Gastrocnemius medialis (tissue), 4 donors: ENCODE measurements around the gene SERPINB1. TPM values are rescaled to one million over a fixed set of nuclear protein-coding genes. Genes with fewer than 3 reads are reported as not detected.
A peak's percentile ranks its signal among the peaks of the same experiment; 100 is the strongest.
"Not testable (repeated sequence)": the region's sequence is repeated elsewhere in the genome, so short reads cannot be mapped to it uniquely, and the experiment has no call there.

Experiments
- ATAC-seq, 2 donors: fragments of 150-250 bp; one replicate each; pipeline ENCODE4 v1.9.1; 2016
- DNase-seq, 2 donors: peaks; one replicate each; pipeline ENCODE4 v3.0.0-alpha.2; 2019
- H3K27ac ChIP-seq, 4 donors: fragments of 200-600 bp; sonication (generic); 1 replicate in 1 of 4; 2 replicates in 3 of 4; pipeline ENCODE4 v1.5.1; 2016 to 2018; ENCODE audit warnings: mild to moderate bottlenecking in 2 of 4, moderate library complexity in 1 of 4
- H3K27me3 ChIP-seq, 3 donors: fragments of 200-600 bp; sonication (generic) in 2 of 3; 1 replicate in 1 of 3; 2 replicates in 2 of 3; pipeline versions ENCODE4 v1.5.1 to v1.6.0; 2016 to 2019; ENCODE audit warnings: mild to moderate bottlenecking in 1 of 3, moderate library complexity in 1 of 3
- H3K36me3 ChIP-seq, 2 donors: fragments of 200-600 bp; sonication (generic) in 1 of 2; one replicate each; pipeline ENCODE4 v1.5.1; 2017 to 2018
- H3K4me1 ChIP-seq, 2 donors: fragments of 200-600 bp; sonication (generic) in 1 of 2; one replicate each; pipeline ENCODE4 v1.5.1; 2016 to 2017; ENCODE audit warnings: mild to moderate bottlenecking in 2 of 2
- H3K4me3 ChIP-seq, 4 donors: fragments of 200-600 bp; sonication (generic) in 3 of 4; 1 replicate in 1 of 4; 2 replicates in 3 of 4; pipeline ENCODE4 v1.5.1; 2016 to 2019; ENCODE audit warnings: mild to moderate bottlenecking in 2 of 4
- H3K9me3 ChIP-seq, 3 donors: fragments of 200-600 bp; sonication (generic) in 2 of 3; 1 replicate in 1 of 3; 2 replicates in 2 of 3; pipeline ENCODE4 v1.5.1; 2016 to 2019
- CTCF ChIP-seq, 5 experiments: fragments of 450-650 bp in 3 of 5; fragments of 200-600 bp in 2 of 5; sonication (generic) in 2 of 5; IDR thresholded peaks in 4 of 5; conservative IDR thresholded peaks in 1 of 5; 1 replicate in 4 of 5; 2 replicates in 1 of 5; pipeline ENCODE4 v1.5.1; 2016 to 2019; ENCODE audit warnings: antibody characterized with exemption in 5 of 5, mild to moderate bottlenecking in 3 of 5, moderate library complexity in 3 of 5
- POLR2A ChIP-seq, 2 donors: fragments of 450-650 bp; IDR thresholded peaks; one replicate each; pipeline ENCODE4 v1.6.1; 2017; ENCODE audit warnings: antibody characterized with exemption in 2 of 2, mild to moderate bottlenecking in 2 of 2, moderate library complexity in 2 of 2
- in situ Hi-C, 4 donors: fragments of 200-750 bp; cut with MboI; loops; one replicate each; pipeline versions ENCODE4 v1.15.0 to v1.8.0; 2017; ENCODE audit warnings: low sequenced_read_pairs in 4 of 4
- intact Hi-C: fragments of 100-400 bp; cut with DNase I; formaldehyde crosslinking; loops from one replicate; pipeline ENCODE4 v1.15.1; 2023; ENCODE audit warnings: low total_unique reads
- total RNA-seq, 4 donors: library from RNA; depleted of rRNA; stranded (reverse); fragments of >200 nt; gene quantifications; one replicate each; pipeline versions ENCODE4 v1.1.0 to v1.2.3, GENCODE V29; 2016

Gene SERPINB1
- total RNA-seq, 4 donors from 2014 or later, result 14.0 to 29.9 (median 24.9) TPM

DNA sequence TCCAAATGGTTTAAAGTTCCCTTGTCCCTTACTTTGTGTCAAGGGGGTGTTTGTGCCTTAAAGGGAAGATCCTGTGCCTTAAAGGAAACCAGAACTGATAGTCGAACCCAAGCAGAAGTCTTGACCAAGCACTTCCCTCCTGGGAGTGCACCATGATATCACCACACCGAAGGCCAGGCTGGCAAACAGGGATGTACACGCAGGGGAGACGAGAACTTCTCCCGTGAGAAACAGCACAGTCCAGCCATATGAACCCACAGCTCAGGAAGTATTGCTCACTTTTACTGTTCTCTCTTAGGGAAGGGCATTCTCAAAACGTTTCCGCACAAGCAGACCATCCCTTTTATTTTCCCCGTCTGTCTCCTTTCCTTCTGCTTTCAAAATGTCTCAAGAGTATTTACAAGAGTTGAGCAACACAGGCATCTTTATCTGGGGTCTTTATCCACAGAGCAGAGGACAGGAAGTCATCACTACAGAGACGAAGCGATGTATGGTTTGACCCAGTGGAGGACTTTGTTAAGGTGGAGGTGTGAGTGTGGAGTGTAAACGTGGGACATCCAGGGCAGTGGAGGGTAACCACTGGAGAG, 12.8 kb upstream of the SERPINB1 start:
- Histone ChIP-seq H3K36me3 (no peaks in the 10 kb centered on the region), H3K27me3 (no peaks in the 10 kb centered on the region), H3K9me3 (no peaks in the 10 kb centered on the region), H3K4me3 (peak overlapping the region; percentile 50 to 59 (median 54)), H3K4me1 (peaks cover 6 to 19% of the 10 kb centered on the region in 2 donors), H3K27ac (peak overlapping the region; percentile 43 to 78 (median 66))
- DNase-seq (no peak), ATAC-seq (peak; percentile 16 to 21)
- TF ChIP-seq CTCF (IDR thresholded peaks at IDR 0.05 in 4 of 5, conservative IDR thresholded peaks at IDR 0.05 in 1 of 5) (no peak), POLR2A (IDR thresholded peaks at IDR 0.05) (no peak)
- in situ Hi-C loops, result no loop called here
- intact Hi-C loops, result loop anchor here (2.0 kb wide), 1 partner anchor 64 kb away; no protein-coding TSS in a partner anchor

GRCh38 chr6:2853769-2854395, 12.2 kb upstream of the SERPINB1 start:
- Histone ChIP-seq H3K27me3 (no peaks in the 10 kb centered on the region), H3K9me3 (no peaks in the 10 kb centered on the region), H3K4me1 (peaks cover 6 to 19% of the 10 kb centered on the region in 2 donors), H3K27ac (peak overlapping the region; percentile 43 to 78 (median 66)), H3K4me3 (peak overlapping the region; percentile 50 to 59 (median 54)), H3K36me3 (no peaks in the 10 kb centered on the region)
- ATAC-seq, result peak; percentile 49 to 85
- peak in 1 of 2 donors; percentile 71 for DNase-seq
- TF ChIP-seq CTCF (IDR thresholded peaks at IDR 0.05 in 4 of 5, conservative IDR thresholded peaks at IDR 0.05 in 1 of 5) (peak in 3 of 5 experiments; percentile 20 to 47 (median 38)), POLR2A (IDR thresholded peaks at IDR 0.05) (no peak)
- in situ Hi-C loops, result no loop called here
- intact Hi-C loops, result loop anchor here (2.0 kb wide), 1 partner anchor 63 kb away; no protein-coding TSS in a partner anchor

DNA sequence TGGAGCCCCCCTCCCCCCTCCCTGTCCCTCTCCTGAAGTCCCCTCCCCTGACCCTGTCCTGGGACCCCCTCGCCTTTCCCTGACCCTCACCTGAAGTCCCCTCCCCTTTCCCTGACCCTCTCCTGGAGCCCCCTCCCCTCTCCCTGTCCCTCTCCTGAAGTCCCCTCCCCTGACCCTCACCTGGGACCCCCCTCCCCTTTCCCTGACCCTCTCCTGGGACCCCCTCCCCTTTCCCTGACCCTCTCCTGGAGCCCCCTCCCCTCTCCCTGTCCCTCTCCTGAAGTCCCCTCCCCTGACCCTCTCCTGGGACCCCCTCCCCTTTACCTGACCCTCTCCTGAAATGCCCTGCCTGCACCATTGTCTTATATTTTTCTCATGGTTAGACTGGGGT, 11.7 kb upstream of the SERPINB1 start:
- Histone ChIP-seq H3K4me1 (peaks cover 3 to 19% of the 10 kb centered on the region in 2 donors), H3K27ac (peak overlapping the region; percentile 43 to 78 (median 66)), H3K4me3 (peak overlapping the region in 3 of 4 donors; percentile 52 to 59 (median 57))
- H3K27me3 ChIP-seq, DNase-seq, ATAC-seq, intact Hi-C loops, in situ Hi-C loops, H3K9me3 ChIP-seq, H3K36me3 ChIP-seq: not testable (repeated sequence)

GRCh38 chr6:2852921-2853322, 11.3 kb upstream of the SERPINB1 start:
- Histone ChIP-seq H3K36me3 (no peaks in the 10 kb centered on the region), H3K27ac (no peak overlapping the region), H3K9me3 (no peaks in the 10 kb centered on the region), H3K4me1 (peaks cover 3 to 19% of the 10 kb centered on the region in 2 donors), H3K27me3 (no peaks in the 10 kb centered on the region), H3K4me3 (no peak overlapping the region)
- ATAC-seq (no peak), DNase-seq (no peak)
- in situ Hi-C loops, result no loop called here
- TF ChIP-seq POLR2A (IDR thresholded peaks at IDR 0.05), result no peak
- no peak for TF ChIP-seq CTCF (IDR thresholded peaks at IDR 0.05 in 4 of 5, conservative IDR thresholded peaks at IDR 0.05 in 1 of 5)
- intact Hi-C loops, result no loop called here

DNA sequence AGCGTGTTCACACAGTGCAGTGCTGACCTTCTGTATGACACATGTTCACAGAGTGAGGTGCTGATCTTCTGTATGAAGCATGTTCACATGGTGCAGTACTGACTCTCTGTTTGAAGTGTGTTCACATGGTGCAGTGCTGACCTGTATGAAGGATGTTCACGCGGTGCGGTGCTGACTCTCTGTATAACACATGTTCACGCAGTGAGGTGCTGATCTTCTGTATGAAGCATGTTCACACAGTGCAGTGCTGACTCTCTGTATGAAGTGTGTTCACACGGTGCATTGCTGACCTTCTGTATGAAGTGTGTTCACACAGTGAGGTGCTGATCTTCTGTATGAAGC, 10.8 kb upstream of the SERPINB1 start:
- no peak for TF ChIP-seq CTCF (IDR thresholded peaks at IDR 0.05 in 4 of 5, conservative IDR thresholded peaks at IDR 0.05 in 1 of 5)
- TF ChIP-seq POLR2A (IDR thresholded peaks at IDR 0.05), result no peak
- Histone ChIP-seq H3K9me3 (no peaks in the 10 kb centered on the region), H3K4me3 (no peak overlapping the region), H3K27ac (no peak overlapping the region), H3K4me1 (peaks cover 3 to 19% of the 10 kb centered on the region in 2 donors), H3K36me3 (no peaks in the 10 kb centered on the region), H3K27me3 (no peaks in the 10 kb centered on the region)
- in situ Hi-C loops, result no loop called here
- DNase-seq (no peak), ATAC-seq (no peak)
- intact Hi-C loops, result no loop called here
